Stimulated activated CD8-positive, alpha-beta memory T cell treated with anti-CD3 and anti-CD28 coated beads, Interleukin-2, amount 100 ng/mL, for 48 hours (primary cell): ENCODE measurements around the gene CAMTA1.
"Not testable (repeated sequence)": the region's sequence is repeated elsewhere in the genome, so short reads cannot be mapped to it uniquely, and the experiment has no call there.

Experiments used
- DNase-seq, 2 donors: peaks; one replicate each; pipeline ENCODE4 v3.0.0-alpha.2; 2020; ENCODE audit warnings: low read depth in 2 of 2

Gene CAMTA1

DNA sequence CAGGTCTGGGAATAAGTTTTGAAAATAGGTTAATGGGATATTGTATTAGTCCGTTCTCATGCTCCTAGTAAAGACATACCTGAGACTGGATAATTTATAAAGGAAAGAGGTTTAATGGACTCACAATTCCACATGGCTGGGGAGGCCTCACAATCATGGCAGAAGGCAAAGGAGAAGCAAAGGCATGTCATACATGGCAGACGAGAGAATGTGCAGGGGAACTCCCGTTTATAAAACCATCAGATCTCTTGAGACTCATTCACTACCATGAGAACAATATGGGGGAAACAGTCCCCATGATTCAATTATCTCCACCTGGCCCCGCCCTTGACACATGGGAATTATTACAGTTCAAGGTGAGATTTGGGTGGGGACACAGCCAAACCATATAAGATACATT lies 60.5 kb downstream of the CAMTA1 start:
- DNase-seq, result not testable (repeated sequence)

DNA sequence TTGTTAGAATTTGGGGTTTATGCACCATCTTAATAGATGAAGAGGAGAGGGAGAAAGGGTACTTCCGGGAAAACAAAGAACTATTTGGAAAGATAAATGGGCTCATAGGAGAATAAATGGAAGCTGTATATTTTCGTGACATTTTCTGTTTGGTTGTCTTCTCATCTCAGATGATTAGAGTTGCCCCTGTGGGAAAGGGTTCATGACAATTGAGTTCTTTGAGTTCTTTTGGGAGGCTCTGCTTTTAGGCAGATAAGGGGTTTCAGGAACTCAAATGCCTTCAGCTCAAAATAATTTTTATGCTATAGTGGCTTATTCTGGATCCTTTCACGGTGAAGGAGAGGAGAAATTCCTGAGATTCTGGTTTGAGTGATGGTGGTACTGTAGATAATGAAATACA lies 63.6 kb downstream of the CAMTA1 start:
- no peak for DNase-seq

DNA sequence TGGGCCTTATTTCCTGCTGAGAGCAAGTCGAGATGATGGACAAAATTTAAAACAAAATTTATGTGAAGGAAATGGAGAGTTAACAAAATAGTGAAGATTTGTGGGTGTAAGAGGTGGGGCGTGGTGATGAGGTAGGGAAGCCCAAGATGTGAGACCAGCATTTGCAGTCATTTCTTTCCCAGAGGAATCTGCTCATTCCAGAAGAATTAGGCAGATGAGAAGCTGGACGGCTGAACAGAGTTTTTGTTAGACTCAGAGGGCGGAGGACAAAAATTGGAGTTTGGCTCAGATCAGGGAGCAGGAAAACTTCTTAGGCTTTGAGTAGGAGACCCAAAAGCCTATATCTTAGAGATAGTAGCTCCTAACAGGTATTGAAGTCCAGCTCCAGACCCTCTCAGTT lies 65.3 kb downstream of the CAMTA1 start:
- no peak for DNase-seq

DNA sequence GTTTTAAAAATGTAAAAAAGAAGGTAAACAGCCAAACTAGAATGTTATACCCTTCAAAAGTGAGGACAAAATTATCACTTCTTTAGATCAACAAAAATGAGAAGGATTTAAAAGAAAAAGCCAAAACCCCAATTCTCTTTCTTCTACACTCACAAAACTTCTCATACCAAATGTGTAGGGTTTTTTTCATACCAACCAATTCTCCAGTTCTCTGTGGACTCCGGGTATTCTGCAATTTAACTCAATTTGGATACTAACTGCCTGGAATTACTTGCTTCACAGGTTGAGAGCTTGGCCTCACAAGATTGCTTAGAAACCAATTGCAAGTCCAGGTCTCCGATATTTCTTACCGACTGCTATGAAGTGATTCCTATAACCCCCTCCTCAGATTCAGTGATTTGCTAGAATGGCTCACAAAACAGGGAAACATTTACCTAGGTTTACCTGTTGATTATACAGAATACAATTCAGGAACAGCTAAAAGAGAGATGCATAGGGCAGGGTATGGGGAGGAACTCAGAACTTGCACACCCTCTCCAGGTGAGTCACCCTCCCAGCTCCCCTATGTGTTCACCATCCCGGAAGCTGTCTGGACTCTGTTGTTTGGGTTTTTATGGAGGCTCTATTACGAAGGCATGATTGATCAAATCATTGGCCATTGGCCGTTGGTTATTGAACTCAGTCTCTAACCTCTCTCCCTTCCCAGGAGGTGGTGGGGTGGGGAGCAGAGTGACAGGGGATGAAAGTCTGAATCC lies 67.1 kb downstream of the CAMTA1 start:
- no peak for DNase-seq

DNA sequence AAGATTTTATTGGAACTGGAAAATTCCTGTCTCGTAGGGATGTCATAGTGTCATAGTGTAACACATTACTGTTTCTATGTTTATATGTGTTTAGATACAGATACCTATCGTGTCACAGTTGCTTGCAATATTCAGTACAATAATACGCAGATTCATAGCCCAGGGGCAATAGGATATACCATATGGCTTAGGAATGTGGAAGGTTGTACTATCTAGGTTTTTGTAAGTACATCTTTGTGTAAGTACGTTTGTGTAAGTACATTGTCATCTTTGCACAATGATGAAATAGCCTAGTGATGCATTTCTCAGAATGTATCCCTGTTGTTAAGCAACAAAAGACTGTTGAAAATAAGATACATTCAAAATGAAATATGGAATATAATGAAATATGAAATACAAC lies 68.9 kb downstream of the CAMTA1 start:
- no peak for DNase-seq

DNA sequence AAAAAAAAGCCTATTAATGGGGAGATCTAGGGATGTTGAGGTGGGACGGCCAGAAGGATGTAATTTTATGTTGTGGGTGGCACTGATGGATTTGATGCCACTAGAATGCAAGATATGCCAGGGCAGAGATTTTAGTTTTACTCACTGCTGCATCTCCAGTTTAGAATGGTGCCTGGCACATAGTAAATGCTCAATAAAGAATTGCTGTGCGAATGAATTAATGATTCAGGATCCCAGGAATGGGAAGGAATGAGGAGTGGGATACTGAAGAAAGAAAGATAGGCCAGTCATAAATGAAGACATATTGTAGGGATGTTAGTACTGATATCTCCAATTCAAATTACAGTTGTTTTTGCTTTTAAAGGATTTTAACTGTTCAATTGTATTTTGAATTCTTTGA lies 72.6 kb downstream of the CAMTA1 start:
- no peak for DNase-seq

DNA sequence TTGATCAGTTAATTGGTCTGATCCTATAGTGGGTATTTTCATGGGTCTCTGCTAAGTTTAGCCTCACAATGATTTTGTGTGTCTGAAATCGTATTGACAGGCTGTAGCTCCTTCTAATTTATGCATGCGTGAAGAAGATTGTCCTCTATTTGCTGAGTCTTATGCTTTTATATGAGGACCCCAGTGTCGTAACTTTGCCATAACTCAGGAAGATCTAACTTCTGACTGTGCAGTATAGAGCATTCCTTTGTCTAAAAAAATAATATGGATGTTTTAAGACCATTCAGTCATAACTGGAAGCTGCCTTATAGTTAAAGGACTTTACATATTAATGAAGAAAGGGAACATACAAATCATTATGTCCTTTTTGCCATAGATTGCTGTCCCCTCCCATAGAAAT lies 73.3 kb downstream of the CAMTA1 start:
- DNase-seq, result no peak

DNA sequence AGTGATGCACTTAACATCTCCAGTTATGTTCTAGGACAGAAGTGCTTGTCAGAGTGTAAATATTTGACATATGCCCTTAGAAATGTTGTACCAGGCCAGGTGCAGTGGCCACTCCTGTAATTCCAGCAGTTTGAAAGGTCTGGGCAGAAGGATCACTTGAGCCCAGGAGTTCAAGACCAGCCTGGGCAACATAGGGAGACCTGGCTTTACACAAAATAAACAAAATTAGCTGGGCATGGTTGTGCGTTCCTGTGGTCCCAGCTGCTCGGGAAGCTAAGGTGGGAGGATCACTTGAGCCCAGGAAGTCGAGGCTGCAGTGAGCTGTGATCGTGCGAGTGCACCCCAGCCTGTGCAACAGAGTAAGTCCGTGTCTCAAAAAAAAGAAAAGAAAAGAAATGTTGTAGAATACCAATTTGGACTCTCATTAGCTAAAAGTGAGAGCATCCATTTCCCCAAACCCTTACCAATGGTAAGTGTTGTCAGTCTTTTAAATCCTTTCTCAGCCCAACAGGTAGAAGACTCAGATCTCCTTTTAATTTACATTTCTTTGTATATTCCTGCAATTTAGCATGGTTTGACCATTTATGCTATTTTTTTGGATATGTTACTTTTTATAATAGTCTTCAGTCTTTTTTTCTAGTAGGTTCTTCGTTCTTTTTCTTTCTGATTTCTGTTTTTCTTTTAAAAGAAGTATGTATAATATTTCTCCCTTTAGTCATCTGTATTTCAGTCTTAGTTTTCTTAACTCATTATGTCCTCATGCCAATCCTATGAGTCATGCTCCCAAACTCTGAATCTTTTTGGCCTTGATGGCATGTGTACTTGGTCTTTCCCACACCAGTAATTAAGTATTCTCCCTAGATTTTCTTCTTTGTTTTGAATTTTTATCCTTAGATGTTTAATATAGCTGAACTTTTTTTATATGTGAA lies 74.4 kb downstream of the CAMTA1 start:
- DNase-seq, result no peak

DNA sequence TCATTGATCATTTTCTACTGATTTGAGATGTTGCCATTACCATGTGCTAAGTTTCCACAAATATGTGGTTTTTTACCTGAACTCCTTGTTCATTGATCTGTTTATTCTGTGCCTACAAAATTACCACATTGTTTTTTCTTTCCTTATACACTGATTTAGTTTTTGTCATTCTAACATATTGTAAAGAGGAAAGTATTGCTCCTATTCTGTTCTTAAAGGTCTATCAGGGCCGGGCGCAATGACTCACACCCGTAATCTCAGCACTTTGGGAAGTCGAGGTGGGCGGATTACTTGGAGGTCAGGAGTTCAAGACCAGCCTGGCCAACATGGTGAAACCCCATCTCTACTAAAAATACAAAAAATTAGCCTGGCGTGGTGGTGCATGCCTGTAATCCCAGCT lies 75.1 kb downstream of the CAMTA1 start:
- no peak for DNase-seq

DNA sequence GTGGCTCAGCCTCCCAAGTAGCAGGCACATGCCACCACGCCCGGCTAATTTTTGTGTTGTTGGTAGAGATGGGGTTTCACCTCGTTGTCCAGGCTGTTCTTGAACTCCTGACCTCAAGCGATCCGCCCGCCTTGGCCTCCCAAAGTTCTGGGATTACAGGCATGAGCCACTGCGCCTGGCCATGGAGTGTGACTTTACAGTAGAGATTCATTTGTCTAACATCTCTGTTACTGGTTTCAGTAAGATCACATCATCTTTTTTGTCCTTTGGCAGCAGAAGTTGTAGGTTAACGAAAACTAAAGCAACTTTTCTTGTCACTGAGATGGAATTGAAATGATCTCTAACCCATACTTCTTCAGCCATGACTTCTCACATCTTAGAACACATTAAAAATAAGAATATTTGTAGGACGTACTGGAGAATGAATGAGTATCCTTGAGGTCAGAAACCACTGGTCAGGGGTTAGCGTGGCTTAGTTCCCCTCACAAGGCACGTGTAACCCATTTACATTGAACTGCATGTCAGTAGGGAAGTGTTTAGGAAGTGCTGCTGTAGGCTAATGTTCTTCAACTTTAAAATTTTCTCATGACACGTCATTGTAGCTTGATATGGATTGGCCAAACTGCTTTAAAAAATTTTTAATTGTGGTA lies 75.9 kb downstream of the CAMTA1 start:
- DNase-seq, result no peak

DNA sequence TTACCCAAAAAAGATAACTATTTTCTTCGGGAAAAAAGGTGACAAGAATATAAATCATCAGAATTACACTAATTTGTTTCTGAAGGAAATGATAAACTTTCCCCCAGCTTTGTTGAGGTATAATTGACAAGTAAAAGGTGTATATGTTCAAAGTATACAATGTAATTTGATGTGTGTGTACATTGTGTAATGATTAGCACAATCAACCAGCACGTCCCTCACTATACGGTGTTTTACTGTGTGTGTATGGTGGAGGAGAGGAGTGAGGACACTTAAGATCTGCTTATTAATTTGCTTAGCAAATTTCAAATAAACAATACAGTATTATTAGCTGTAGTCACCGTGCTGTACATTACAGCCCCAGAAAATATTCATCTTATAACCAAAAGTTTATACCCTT lies 77.7 kb downstream of the CAMTA1 start:
- DNase-seq, result no peak

DNA sequence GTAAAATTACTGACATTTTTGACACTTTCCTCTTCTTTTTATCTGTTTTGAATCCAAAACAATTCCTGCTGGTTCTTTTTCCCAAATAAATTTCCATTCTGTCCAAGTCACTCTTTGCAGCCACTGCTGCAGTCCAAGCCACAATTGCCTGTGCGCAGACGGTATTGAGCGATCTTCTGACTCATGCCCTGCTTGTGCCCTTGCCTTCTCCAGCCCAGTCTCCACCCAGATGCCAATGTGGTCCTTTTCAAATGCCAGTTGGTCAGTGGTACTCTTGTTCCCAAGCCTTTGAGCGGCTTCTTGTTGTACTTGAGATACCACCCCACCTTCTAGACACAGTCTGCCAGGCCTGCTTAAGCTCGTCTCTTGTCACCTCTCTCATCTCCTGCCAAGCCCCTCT lies 78.9 kb downstream of the CAMTA1 start:
- no peak for DNase-seq

DNA sequence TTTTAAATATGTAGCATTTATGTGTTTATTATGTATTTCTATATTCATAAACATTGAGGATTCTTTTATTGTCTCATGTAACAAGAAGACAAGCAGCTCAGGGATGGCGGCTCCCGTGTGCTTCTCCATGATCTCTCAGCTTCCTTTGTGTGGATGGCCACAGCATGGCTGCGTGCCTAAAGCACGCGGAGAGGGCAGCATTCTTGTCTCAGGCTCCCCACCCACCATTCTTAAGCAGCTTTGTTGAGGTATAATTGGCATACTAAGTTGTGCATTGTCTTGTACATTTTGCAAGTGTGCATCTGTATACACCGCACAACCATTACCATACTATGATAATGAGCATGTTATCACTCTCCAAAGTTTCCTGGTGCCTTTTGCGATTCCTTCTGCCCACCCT lies 81.6 kb downstream of the CAMTA1 start:
- no peak for DNase-seq

DNA sequence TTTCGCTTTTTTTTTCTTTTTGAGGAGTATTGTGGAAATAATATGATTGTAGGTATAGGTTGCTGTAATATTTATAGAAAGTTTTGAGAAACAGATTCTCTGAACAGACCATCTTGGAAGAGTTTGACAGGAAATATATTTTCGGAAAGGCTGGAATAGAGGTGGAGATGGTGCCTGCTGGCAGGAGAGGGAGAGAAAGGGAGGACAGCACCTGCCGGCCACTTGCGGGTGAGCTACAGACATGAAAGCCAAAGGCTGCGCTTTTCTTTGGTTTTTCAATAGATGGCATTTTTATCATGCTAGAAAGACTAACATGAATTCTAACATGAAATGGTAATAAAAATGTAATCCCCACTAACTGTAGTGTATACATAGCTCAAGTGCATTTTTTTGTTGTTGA lies 82.1 kb downstream of the CAMTA1 start:
- DNase-seq, result no peak

DNA sequence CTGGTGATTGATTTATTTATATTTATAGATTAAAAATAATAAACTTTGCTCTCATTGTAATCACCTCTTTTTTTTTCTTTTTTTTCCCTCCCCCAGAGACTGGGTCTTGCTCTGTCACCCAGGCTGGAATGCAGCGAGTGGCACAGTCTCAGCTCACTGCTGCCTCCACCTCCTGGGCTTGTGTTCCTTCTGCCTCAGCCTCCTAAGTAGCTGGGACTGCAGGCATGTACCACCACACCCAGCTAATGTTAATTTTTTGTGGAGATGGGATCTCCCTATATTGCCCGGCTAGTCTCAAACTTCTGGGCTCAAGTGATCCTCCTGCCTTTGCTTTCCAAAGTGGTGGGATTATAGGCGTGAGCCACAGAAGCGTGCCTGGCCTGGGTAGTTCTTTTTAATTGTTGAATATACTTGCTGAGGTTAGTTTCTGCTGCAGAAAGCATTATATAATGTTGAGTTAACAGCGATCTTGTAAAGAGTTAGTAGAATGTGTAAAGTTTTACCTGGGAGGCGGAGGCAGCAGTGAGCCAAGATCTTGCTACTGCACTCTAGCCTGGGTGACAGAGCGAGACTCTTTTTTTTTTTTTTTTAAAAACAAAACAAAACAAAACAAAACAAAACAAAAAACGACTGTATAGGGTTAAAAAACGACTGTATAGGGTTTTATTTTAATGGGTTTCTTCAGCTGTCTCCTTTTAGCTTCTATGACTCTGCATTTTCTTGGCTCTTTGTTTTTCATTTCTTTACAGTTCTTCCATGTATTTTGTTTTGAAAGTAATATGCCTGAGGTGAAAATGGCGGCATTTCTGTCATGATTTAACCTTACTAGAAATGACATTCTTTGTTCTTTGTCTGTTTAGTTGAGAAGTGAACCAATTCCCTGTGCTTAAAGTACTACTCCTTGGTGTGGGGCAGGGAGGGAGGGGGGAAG lies 82.7 kb downstream of the CAMTA1 start:
- no peak for DNase-seq

DNA sequence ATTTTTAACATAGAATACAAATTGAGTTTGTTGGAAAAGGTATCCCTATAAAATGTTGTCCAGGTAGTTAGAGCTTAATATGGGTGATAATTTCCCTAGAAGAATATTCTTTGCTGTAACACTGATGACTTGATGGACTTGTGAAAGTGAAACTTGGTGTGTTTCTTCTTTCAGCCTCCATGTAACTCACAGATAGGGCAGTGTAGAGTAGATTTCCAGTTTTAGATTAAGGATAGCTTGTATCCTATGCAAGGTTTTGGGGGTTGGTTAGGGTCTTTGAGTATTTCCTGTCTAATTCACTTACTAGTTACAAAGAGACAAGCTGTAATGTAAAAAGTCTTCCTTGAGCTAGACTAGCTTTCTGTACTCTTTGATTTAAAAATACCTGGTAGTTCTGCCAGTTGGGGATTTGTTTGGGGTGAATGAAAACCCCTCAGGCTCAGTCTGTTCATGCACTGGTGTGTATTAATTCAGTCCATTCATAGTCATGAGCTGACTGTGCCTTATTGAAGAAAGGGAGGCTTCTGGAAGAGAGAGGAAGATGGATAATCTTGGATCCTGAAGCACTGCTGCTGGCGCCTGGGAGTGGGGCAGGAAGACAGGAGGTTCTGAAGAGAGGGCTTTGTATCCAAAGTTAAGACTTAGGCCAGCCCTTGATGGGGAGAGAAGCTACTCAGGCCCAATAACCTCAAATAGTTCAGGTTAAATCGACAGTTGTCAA lies 83.6 kb downstream of the CAMTA1 start:
- no peak for DNase-seq

DNA sequence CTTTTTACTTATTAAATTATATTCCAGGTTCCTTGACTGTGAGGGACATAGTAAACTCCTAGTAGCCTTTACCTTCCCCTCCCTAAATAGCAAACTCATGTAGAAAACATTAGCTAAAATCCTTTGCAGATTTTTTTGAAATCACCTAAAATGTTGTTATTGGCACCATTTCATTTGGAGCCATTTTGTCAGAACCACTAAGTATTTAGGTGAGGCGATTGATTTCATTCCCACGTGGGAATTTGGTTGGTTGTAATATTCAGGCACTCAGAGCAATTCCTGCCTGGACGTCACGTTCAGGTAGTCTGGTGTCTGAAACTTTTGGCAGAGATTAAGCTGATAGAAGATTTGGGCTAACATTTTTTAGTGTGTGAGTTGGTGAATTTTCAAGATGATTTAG lies 84.3 kb downstream of the CAMTA1 start:
- no peak for DNase-seq

DNA sequence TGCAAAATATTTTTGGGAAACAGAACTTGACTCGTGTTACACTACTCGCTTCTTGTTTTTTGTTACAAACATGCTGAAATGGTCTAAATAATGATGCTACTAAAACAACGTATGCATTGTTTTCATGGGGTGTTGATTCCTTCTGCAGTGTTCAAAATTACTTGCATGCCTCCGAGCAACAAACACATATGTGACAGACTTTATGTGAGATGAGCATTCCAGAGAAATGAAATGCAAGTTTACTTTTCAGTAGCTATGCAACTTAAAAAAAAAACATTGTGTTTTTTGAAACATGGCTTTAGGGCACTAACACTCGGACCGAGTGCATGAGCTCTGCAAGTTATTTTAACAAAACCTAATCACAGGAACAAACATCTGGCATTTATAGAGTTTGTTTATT lies 84.8 kb downstream of the CAMTA1 start:
- DNase-seq, result no peak

DNA sequence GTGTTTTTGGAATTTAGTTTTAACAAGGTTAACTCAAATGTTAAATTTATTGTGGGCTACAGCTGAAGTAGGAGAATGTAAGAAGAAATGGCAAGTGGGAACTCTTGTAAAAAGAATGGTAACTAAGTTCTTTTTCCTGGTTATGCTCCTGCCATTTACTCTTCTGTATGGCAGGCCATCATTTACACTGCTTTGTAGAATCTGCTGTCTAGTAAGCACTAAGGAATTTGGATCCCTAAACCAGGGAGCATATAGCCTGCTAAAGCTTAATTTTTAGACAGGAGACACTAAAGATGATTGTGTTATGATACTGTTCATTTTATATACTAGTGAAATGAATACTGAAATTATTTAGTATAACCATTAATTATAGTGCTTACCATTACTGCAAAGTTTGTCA lies 85.3 kb downstream of the CAMTA1 start:
- no peak for DNase-seq

DNA sequence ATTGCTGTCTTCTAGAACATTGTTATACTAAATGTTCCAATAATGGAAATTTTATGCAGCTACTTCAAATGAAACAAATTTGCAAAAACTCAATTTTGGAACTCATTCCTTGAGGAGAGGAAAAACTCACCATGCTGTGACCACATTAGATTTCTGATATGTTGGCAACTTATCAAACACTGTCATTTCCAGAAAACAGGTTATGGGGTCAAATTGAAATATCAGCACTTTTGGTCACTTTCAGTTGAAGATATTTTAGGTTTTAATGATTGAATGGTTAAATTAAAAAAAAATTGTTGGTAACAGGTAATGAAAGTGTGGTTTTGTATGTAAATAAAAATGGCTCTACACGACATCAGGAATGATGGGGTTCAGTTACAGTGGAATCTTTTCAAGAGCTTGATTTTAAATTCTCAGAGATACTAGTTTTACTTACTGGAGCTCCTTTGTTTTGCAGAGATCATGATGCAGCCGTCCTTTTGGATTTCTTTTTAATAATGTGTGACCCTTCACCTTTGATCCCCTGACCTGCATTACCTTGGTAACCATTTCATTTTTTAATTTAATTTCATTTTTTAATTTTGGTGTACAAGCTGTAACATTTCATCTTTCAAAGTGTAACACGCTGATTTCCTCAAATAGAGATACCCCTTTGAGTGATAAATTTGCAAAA lies 86.2 kb downstream of the CAMTA1 start:
- DNase-seq, result no peak
